Prostate gland (tissue), 2 donors: Measurements from ENCODE around the gene ABLIM3.

Experiments
- CTCF ChIP-seq, 4 experiments: fragments of 200-600 bp in 2 of 4; fragments of 450-650 bp in 2 of 4; sonication (generic) in 2 of 4; IDR thresholded peaks; 1 replicate in 3 of 4; 2 replicates in 1 of 4; pipeline ENCODE4 v1.5.1; 2016 to 2019; ENCODE audit warnings: antibody characterized with exemption in 4 of 4, mild to moderate bottlenecking in 2 of 4, moderate library complexity in 2 of 4
- POLR2AphosphoS5 ChIP-seq: sonication (generic); formaldehyde crosslinking; IDR thresholded peaks from one replicate; pipeline ENCODE4 v1.6.1; 2017; ENCODE audit warnings: antibody characterized with exemption

GRCh38 chr5:149242339-149242738 lies 101.0 kb downstream of the ABLIM3 start:
- TF ChIP-seq CTCF (IDR thresholded peaks at IDR 0.05), result no peak
- TF ChIP-seq POLR2AphosphoS5, result no peak
